Astrocyte (in vitro differentiated cells and primary cell): ENCODE measurements around the gene POLR2E. TPM values are rescaled to one million over a fixed set of nuclear protein-coding genes. Genes with fewer than 3 reads are reported as not detected.

Experiments used
- DNase-seq: peaks from one replicate; pipeline ENCODE4 v3.0.0-alpha.2; 2010; ENCODE audit warnings: low read depth
- FAIRE-seq: peaks from 2 replicates; lab custom pipeline; 2011; peaks lifted over from hg19 to GRCh38; lab: Jason Lieb, UNC
- H2AFZ ChIP-seq: 2 replicates; pipeline ENCODE4 v1.6.0; 2012; ENCODE audit warnings: low read depth, low read length, inconsistent platforms
- H3K27ac ChIP-seq: 2 replicates; pipeline ENCODE4 v1.5.1; 2011; ENCODE audit warnings: low read depth, low read length, inconsistent platforms
- H3K27me3 ChIP-seq: 2 replicates; pipeline ENCODE4 v1.6.0; 2011; ENCODE audit warnings: low read length, inconsistent platforms; ENCODE audit not compliant: insufficient read depth
- H3K36me3 ChIP-seq: 2 replicates; pipeline ENCODE4 v1.5.1; 2011; ENCODE audit warnings: low read length, inconsistent platforms; ENCODE audit not compliant: insufficient read depth
- H3K4me1 ChIP-seq: 2 replicates; pipeline ENCODE4 v1.5.1; 2011; ENCODE audit warnings: low read length, inconsistent platforms; ENCODE audit not compliant: insufficient read depth
- H3K4me2 ChIP-seq: 2 replicates; pipeline ENCODE4 v1.6.0; 2012; ENCODE audit warnings: low read length, inconsistent platforms
- H3K4me3 ChIP-seq: 2 replicates; pipeline ENCODE4 v1.5.1; 2011; ENCODE audit warnings: low read depth, mild to moderate bottlenecking, low read length, inconsistent platforms; ENCODE audit not compliant: insufficient read depth
- H3K79me2 ChIP-seq: 2 replicates; pipeline ENCODE4 v1.6.0; 2012; ENCODE audit warnings: mild to moderate bottlenecking, low read length, inconsistent platforms; ENCODE audit not compliant: insufficient read depth
- H3K9ac ChIP-seq: 2 replicates; pipeline ENCODE4 v1.6.0; 2012; ENCODE audit warnings: mild to moderate bottlenecking, low read length, inconsistent platforms
- H3K9me3 ChIP-seq: 2 replicates; pipeline ENCODE4 v1.5.1; 2012; ENCODE audit warnings: low read depth, mild to moderate bottlenecking, low read length, inconsistent platforms; ENCODE audit not compliant: insufficient read depth
- H4K20me1 ChIP-seq: 2 replicates; pipeline ENCODE4 v1.6.0; 2012; ENCODE audit warnings: low read length, inconsistent platforms; ENCODE audit not compliant: insufficient read depth
- H3K27ac Mint-ChIP-seq: one replicate; pipeline ENCODE4 v1.8.0; 2021; ENCODE audit warnings: mild to moderate bottlenecking, mixed read lengths; ENCODE audit not compliant: unreplicated experiment
- H3K27me3 Mint-ChIP-seq: one replicate; pipeline ENCODE4 v1.8.0; 2021; ENCODE audit warnings: low read depth, mixed read lengths; ENCODE audit not compliant: unreplicated experiment
- H3K36me3 Mint-ChIP-seq: one replicate; pipeline ENCODE4 v1.8.0; 2021; ENCODE audit warnings: low read depth, mixed read lengths; ENCODE audit not compliant: unreplicated experiment
- H3K4me1 Mint-ChIP-seq: one replicate; pipeline ENCODE4 v1.8.0; 2021; ENCODE audit warnings: low read depth, mixed read lengths; ENCODE audit not compliant: unreplicated experiment
- H3K4me3 Mint-ChIP-seq: one replicate; pipeline ENCODE4 v1.8.0; 2021; ENCODE audit warnings: mild to moderate bottlenecking, moderate library complexity, mixed read lengths; ENCODE audit not compliant: unreplicated experiment
- H3K9me3 Mint-ChIP-seq: one replicate; pipeline ENCODE4 v1.8.0; 2021; ENCODE audit warnings: mild to moderate bottlenecking, mixed read lengths; ENCODE audit not compliant: unreplicated experiment
- CTCF ChIP-seq: IDR thresholded peaks from 2 replicates; pipeline ENCODE4 v1.5.1; 2011; ENCODE audit warnings: low read depth, mild to moderate bottlenecking, inconsistent platforms, low read length, moderate library complexity; ENCODE audit not compliant: insufficient read depth
- EZH2 ChIP-seq: IDR thresholded peaks from 2 replicates; pipeline ENCODE4 v1.6.1; 2012; ENCODE audit warnings: mild to moderate bottlenecking, low read length, inconsistent platforms; ENCODE audit not compliant: insufficient read depth
- total RNA-seq: library from RNA; stranded (reverse); gene quantifications from 2 replicates; pipeline ENCODE4 v1.2.1, GENCODE V29; 2021

The POLR2E gene
- total RNA-seq, 1 donor from 2014 or later = 207 TPM

- Mint-ChIP-seq H3K4me3 (peak overlapping the region; percentile 82), H3K9me3 (no peaks in the 10 kb centered on the region), H3K27ac (peak overlapping the region; percentile 83), H3K36me3 (peaks cover 20% of the 10 kb centered on the region), H3K27me3 (no peaks in the 10 kb centered on the region), H3K4me1 (peaks cover 21% of the 10 kb centered on the region)
- Histone ChIP-seq H3K9ac (peak overlapping the region; percentile 22), H3K36me3 (peaks cover 17% of the 10 kb centered on the region), H3K4me2 (peak overlapping the region; percentile 87), H3K27me3 (no peaks in the 10 kb centered on the region), H3K4me3 (peak overlapping the region; percentile 15), H3K79me2 (peaks cover 9% of the 10 kb centered on the region), H4K20me1 (peaks cover 50% of the 10 kb centered on the region), H3K9me3 (no peaks in the 10 kb centered on the region), H3K4me1 (peaks cover 33% of the 10 kb centered on the region), H2AFZ (no peak overlapping the region), H3K27ac (no peak overlapping the region)
- no peak for FAIRE-seq
- DNase-seq = no peak
- TF ChIP-seq EZH2 = no peak
- no peak for TF ChIP-seq CTCF
Measured at GRCh38 chr19:1038978-1039645, 56.1 kb downstream of the POLR2E start.

- H3K27me3 Mint-ChIP-seq = no peaks in the 10 kb centered on the region
- TF ChIP-seq CTCF (no peak), EZH2 (no peak)
- peak overlapping the region; percentile 19 for H3K27ac ChIP-seq
- H3K4me1 Mint-ChIP-seq = peaks cover 23% of the 10 kb centered on the region
- H3K27me3 ChIP-seq = no peaks in the 10 kb centered on the region
- no peak overlapping the region for H3K27ac Mint-ChIP-seq
- H3K4me2 ChIP-seq = peak overlapping the region; percentile 54
- no peak overlapping the region for H3K4me3 ChIP-seq
- H3K9me3 ChIP-seq = no peaks in the 10 kb centered on the region
- no peak overlapping the region for H2AFZ ChIP-seq
- H3K79me2 ChIP-seq = peaks cover 17% of the 10 kb centered on the region
- H3K4me3 Mint-ChIP-seq = peak overlapping the region; percentile 72
- no peak for DNase-seq
- no peaks in the 10 kb centered on the region for H3K9me3 Mint-ChIP-seq
- FAIRE-seq = no peak
- H3K36me3 ChIP-seq = peaks cover 23% of the 10 kb centered on the region
- H3K9ac ChIP-seq = no peak overlapping the region
- H4K20me1 ChIP-seq = peaks cover 59% of the 10 kb centered on the region
- H3K4me1 ChIP-seq = peaks cover 36% of the 10 kb centered on the region
- H3K36me3 Mint-ChIP-seq = peaks cover 23% of the 10 kb centered on the region
Measured at GRCh38 chr19:1037621-1038064, 57.5 kb downstream of the POLR2E start.

Other genes starting within 250 kb of the POLR2E start
- gene ELANE, start 243.1 kb downstream of the POLR2E start, total RNA-seq = not detected in 2 replicates
- gene CFD, start 235.7 kb downstream of the POLR2E start, total RNA-seq = 0.59 and 0.65 TPM in 2 replicates
- gene MED16, start 202.2 kb downstream of the POLR2E start, total RNA-seq = 41.4 and 45.0 TPM in 2 replicates
- gene RNU6-9, start 201.9 kb downstream of the POLR2E start, total RNA-seq = not detected in 2 replicates
- gene R3HDM4, start 182.2 kb downstream of the POLR2E start, total RNA-seq = 57.9 and 60.0 TPM in 2 replicates
- not detected in 2 replicates for gene KISS1R, start 178.0 kb downstream of the POLR2E start, total RNA-seq
- gene ARID3A, start 169.3 kb downstream of the POLR2E start, total RNA-seq = 100 and 106 TPM in 2 replicates
- 60.0 and 68.9 TPM in 2 replicates for gene WDR18, start 111.0 kb downstream of the POLR2E start, total RNA-seq
- gene GRIN3B, start 95.0 kb downstream of the POLR2E start, total RNA-seq = 2.5 and 2.7 TPM in 2 replicates
- gene TMEM259, start 74.3 kb downstream of the POLR2E start, total RNA-seq = 155 and 173 TPM in 2 replicates
- gene RNU6-2, start 73.9 kb downstream of the POLR2E start, total RNA-seq = not detected in 2 replicates
- 781 and 819 TPM in 2 replicates for gene CNN2, start 68.8 kb downstream of the POLR2E start, total RNA-seq
- gene ABCA7, start 55.3 kb downstream of the POLR2E start, total RNA-seq = 14.3 and 18.4 TPM in 2 replicates
- 2.7 and 3.0 TPM in 2 replicates for gene ARHGAP45, start 28.2 kb downstream of the POLR2E start, total RNA-seq
- 294 and 325 TPM in 2 replicates for gene GPX4, start 8.6 kb upstream of the POLR2E start, total RNA-seq
- gene SBNO2, start 78.9 kb upstream of the POLR2E start, total RNA-seq = 39.3 and 43.2 TPM in 2 replicates
- gene STK11, start 110.4 kb upstream of the POLR2E start, total RNA-seq = 61.6 and 67.9 TPM in 2 replicates
- gene CBARP, start 142.6 kb upstream of the POLR2E start, total RNA-seq = 18.8 and 19.8 TPM in 2 replicates
- gene ATP5F1D, start 146.4 kb upstream of the POLR2E start, total RNA-seq = 154 and 170 TPM in 2 replicates
- 119 and 141 TPM in 2 replicates for gene MIDN, start 153.2 kb upstream of the POLR2E start, total RNA-seq
- 184 and 215 TPM in 2 replicates for gene CIRBP, start 174.0 kb upstream of the POLR2E start, total RNA-seq
- gene FAM174C, start 180.2 kb upstream of the POLR2E start, total RNA-seq = 50.5 and 50.8 TPM in 2 replicates
- gene EFNA2, start 190.5 kb upstream of the POLR2E start, total RNA-seq = 7.0 and 8.4 TPM in 2 replicates